Fibroblast of the aortic adventitia (primary cell): ENCODE measurements around the gene ATL3. TPM values are rescaled to one million over a fixed set of nuclear protein-coding genes. Genes with fewer than 3 reads are reported as not detected.

Experiments
- DNase-seq: peaks from one replicate; pipeline ENCODE4 v3.0.0-alpha.2; 2010; ENCODE audit warnings: low read depth
- H3K4me3 ChIP-seq: 2 replicates; pipeline ENCODE4 v1.5.1; 2011; ENCODE audit warnings: low read depth, mild to moderate bottlenecking, control low read depth, low read length, moderate library complexity
- total RNA-seq: library from RNA; depleted of rRNA; stranded (reverse); fragments of >200 nt; gene quantifications from 2 replicates; pipeline ENCODE4 v1.2.3, GENCODE V29; 2012; ENCODE audit warnings: low replicate concordance
- TF ChIP-seq, protein P1 (sequence below): IDR thresholded peaks from 2 replicates; pipeline ENCODE4 v1.5.1; 2011; ENCODE audit warnings: mild to moderate bottlenecking, low read length, control low read depth, inconsistent platforms; ENCODE audit not compliant: insufficient read depth

ATL3 gene
- total RNA-seq, 1 donor: 320 TPM

DNA sequence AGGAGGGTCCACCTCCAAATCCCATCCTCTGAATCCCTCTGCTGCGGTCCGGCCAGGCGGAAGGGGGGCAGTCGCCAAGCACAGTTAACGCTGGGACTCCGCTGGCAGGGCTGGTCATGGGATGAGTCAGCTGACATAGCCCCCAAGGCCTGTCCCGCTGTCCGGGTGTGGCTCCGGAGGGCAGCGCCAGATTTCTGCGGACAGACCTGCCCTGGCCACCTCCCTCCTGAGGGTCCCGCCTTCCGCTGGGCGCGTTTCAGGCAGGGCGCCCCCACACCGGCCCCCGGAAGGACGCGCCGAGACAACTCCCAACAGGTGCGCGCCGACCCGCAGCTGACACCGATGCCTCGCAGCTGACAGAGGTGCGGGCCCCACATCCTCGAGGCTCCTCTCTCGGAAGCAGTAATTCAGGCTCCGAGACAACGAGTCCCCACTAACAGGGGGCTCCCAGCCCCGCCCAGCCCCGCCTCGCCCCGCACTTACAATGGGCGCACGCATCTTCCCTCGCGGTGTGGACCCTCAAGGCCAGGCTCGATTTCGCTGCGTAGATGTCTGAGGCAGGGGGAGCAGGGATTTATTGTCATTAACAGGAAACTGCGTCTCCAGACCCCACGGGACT, 57.5 kb downstream of the ATL3 start:
- TF ChIP-seq, protein P1, sequence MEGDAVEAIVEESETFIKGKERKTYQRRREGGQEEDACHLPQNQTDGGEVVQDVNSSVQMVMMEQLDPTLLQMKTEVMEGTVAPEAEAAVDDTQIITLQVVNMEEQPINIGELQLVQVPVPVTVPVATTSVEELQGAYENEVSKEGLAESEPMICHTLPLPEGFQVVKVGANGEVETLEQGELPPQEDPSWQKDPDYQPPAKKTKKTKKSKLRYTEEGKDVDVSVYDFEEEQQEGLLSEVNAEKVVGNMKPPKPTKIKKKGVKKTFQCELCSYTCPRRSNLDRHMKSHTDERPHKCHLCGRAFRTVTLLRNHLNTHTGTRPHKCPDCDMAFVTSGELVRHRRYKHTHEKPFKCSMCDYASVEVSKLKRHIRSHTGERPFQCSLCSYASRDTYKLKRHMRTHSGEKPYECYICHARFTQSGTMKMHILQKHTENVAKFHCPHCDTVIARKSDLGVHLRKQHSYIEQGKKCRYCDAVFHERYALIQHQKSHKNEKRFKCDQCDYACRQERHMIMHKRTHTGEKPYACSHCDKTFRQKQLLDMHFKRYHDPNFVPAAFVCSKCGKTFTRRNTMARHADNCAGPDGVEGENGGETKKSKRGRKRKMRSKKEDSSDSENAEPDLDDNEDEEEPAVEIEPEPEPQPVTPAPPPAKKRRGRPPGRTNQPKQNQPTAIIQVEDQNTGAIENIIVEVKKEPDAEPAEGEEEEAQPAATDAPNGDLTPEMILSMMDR: no peak
- peak; percentile 33 for DNase-seq

DNA sequence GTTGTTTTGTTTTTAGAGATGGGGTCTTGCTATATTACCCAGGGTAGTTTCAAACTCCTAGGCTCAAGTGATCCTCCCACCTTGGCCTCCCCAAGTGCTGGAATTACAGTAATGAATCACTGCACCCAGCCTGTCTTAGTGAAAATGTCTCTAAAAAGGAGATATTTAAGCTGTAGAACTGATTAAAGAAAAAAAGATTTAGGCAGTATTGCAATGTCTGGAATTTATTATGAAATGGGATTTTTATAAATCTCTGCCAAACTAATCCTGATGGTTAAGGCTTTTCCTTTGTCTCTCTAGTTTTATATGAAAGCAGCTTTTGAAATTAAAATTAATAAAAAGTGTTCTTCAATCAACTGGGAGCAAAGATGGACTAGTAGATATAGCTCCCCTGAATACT, 59.0 kb downstream of the ATL3 start:
- peak; percentile 53 for DNase-seq
- TF ChIP-seq, protein P1: no peak
- peak overlapping the region; percentile 4 for H3K4me3 ChIP-seq

More for the DNA sequence above, 57.5 kb downstream of the ATL3 start:
- H3K4me3 ChIP-seq: peak overlapping the region; percentile 79

DNA sequence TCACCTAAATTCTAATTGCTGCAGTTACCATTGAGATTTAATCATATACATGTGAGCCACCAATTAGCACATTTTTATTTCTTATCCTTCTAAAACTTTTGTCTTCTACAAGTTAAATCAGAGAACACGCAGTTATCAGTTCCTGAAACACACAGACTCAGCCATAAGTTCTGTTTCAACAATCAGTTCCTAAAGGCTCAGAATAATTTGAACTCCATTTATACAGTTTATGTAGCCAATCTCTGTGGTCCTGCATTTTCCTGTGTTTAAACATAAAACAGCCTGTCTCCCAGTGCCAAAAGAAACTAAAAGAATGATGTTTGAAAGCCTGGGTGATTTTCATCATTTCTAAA, 59.8 kb downstream of the ATL3 start:
- TF ChIP-seq, protein P1: no peak
- DNase-seq: no peak
- H3K4me3 ChIP-seq: no peak overlapping the region

DNA sequence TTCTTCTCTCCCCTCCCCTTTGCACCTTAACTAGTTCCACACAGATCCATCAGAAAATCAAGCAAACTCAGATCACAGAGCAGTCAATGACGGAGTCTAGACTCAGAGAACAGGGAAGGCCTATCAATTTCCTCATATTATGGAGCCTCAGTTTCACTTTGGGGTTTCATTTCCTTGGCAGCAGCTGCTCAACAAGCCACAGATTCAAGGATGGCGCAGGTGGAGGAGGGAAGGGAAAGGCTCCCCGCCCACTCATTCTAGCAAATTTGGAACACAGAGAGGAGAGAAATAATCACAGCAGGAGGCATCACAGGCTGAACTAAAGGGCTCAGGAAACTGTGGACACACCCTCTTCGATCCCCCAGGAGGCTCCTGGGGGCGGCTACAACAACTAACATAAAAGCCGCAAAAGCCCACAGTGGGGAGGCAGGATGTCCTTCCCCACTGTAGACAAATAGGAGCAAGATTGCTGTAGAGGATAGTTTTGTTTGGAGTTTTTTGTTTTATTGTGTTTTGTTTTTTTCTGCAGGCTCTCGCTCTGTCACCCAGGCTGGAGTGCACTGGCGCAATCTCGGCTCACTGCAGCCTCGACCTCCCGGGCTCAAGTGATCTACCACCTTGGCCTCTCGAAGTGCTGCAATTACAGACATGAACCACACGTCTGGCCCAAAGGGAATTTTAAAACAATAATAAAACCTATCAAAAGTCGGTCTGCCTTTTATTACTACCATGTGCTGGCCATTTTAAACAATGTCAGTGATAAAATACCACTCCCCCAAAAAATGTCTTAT, 60.4 kb downstream of the ATL3 start:
- TF ChIP-seq, protein P1: no peak
- no peak overlapping the region for H3K4me3 ChIP-seq
- no peak for DNase-seq

GRCh38 chr11:63609971-63610580, 61.1 kb downstream of the ATL3 start:
- DNase-seq: no peak
- H3K4me3 ChIP-seq: no peak overlapping the region
- TF ChIP-seq, protein P1: no peak

GRCh38 chr11:63609536-63609935, 61.6 kb downstream of the ATL3 start:
- DNase-seq: no peak
- no peak overlapping the region for H3K4me3 ChIP-seq
- TF ChIP-seq, protein P1: no peak
